HCT116 (cell line): Measurements from ENCODE around the gene CYB5R3. TPM values are rescaled to one million over a fixed set of nuclear protein-coding genes. Genes with fewer than 3 reads are reported as not detected.

Experiments used
- ATAC-seq: fragments of 200-7000 bp; cut with Tn5 transposase; 2 replicates; pipeline ENCODE4 v1.9.1; 2020; ENCODE audit warnings: mild to moderate bottlenecking, moderate library complexity
- BruUV-seq: library from RNA; stranded (reverse); fragments of 400-500 nt; replicated peaks from 2 replicates; lab custom pipeline; 2021; lab: Mats Ljungman, UMichigan
- CTCF ChIA-PET: fragments of 300-600 bp; sonication (Branson Sonifier 250); formaldehyde crosslinking; loops from one replicate; lab custom pipeline; 2021; ENCODE audit warnings: antibody characterized with exemption; lab: Charles Lee
- POLR2A ChIA-PET: fragments of 300-600, 350-600 bp; sonication (Branson Sonifier 250); formaldehyde crosslinking; loops from one replicate; lab custom pipeline; 2021; ENCODE audit warnings: antibody characterized with exemption; lab: Charles Lee
- RAD21 ChIA-PET, 2 experiments: fragments of 300-600 bp; sonication (Branson Sonifier 250); formaldehyde crosslinking; loops; one replicate each; lab custom pipeline; 2023; ENCODE audit warnings: low total read pairs in 2 of 2; ENCODE audit not compliant: uncharacterized antibody in 2 of 2, unreplicated experiment in 2 of 2, low non-redundant PET in 1 of 2; lab: Charles Lee
- DNase-seq: peaks from one replicate; pipeline ENCODE4 v3.0.0-alpha.2; 2010; ENCODE audit warnings: low read depth, low spot score
- H2AFZ ChIP-seq: fragments of 200-600 bp; shearing (Covaris generic), sonication (generic); 2 replicates; pipeline ENCODE4 v1.6.1; 2017; ENCODE audit warnings: low read depth, mixed run types, mixed read lengths, antibody characterized with exemption, low read length; ENCODE audit not compliant: poor library complexity, severe bottlenecking
- H3K27ac ChIP-seq: 2 replicates; pipeline ENCODE4 v1.5.1; 2012; ENCODE audit warnings: low read depth, low read length
- H3K27me3 ChIP-seq: fragments of 200-600 bp; sonication (generic); 2 replicates; pipeline ENCODE4 v1.6.1; 2016; ENCODE audit warnings: mixed run types, low read length, mixed read lengths; ENCODE audit not compliant: insufficient read depth
- H3K36me3 ChIP-seq, 2 experiments: fragments of 200-500 bp in 1 of 2; fragments of 200-600 bp in 1 of 2; sonication (Bioruptor generic) in 1 of 2; sonication (generic) in 1 of 2; 2 replicates each; pipeline versions ENCODE4 v1.5.1 to v1.6.1; 2014 to 2016; ENCODE audit warnings: low read length in 2 of 2, inconsistent platforms in 1 of 2, mixed read lengths in 1 of 2, mixed run types in 1 of 2; ENCODE audit not compliant: insufficient read depth in 2 of 2, control insufficient read depth in 1 of 2
- H3K4me1 ChIP-seq, 2 experiments: fragments of 200-600 bp in 1 of 2; sonication (generic) in 1 of 2; 2 replicates each; pipeline versions ENCODE4 v1.5.1 to v1.6.1; 2012 to 2017; ENCODE audit warnings: low read length in 2 of 2, inconsistent platforms in 1 of 2, mild to moderate bottlenecking in 1 of 2, mixed read lengths in 1 of 2, mixed run types in 1 of 2, moderate library complexity in 1 of 2; ENCODE audit not compliant: insufficient read depth in 2 of 2, control insufficient read depth in 1 of 2
- H3K4me2 ChIP-seq: fragments of 200-600 bp; sonication (generic); 2 replicates; pipeline ENCODE4 v1.6.1; 2017; ENCODE audit warnings: mixed run types, low read length, mixed read lengths
- H3K4me3 ChIP-seq, 2 experiments: fragments of 200-600 bp in 1 of 2; sonication (generic) in 1 of 2; replicated peaks in 1 of 2; 2 replicates each; pipeline ENCODE4 v1.5.1; 2011 to 2016; ENCODE audit warnings: low read length in 2 of 2, control low read depth in 1 of 2, low read depth in 1 of 2, mild to moderate bottlenecking in 1 of 2, mixed read lengths in 1 of 2, mixed run types in 1 of 2
- H3K79me2 ChIP-seq: fragments of 200-600 bp; sonication (generic); 2 replicates; pipeline ENCODE4 v1.6.1; 2017; ENCODE audit warnings: mild to moderate bottlenecking, mixed run types, low read length, moderate library complexity, mixed read lengths; ENCODE audit not compliant: insufficient read depth
- H3K9ac ChIP-seq: fragments of 200-600 bp; sonication (generic); 2 replicates; pipeline ENCODE4 v1.6.1; 2016; ENCODE audit warnings: low read length, mixed read lengths
- H3K9me2 ChIP-seq: fragments of 200-600 bp; sonication (generic), shearing (Covaris generic); 2 replicates; pipeline ENCODE4 v1.6.1; 2017; ENCODE audit warnings: mixed run types, mild to moderate bottlenecking, moderate library complexity; ENCODE audit not compliant: insufficient read depth
- H3K9me3 ChIP-seq, 2 experiments: fragments of 200-500 bp in 1 of 2; fragments of 200-600 bp in 1 of 2; sonication (Bioruptor generic) in 1 of 2; sonication (generic) in 1 of 2; 2 replicates each; pipeline ENCODE4 v1.6.1; 2014 to 2017; ENCODE audit warnings: low read length in 2 of 2, mixed read lengths in 2 of 2, inconsistent platforms in 1 of 2, low read depth in 1 of 2, mild to moderate bottlenecking in 1 of 2, mixed run types in 1 of 2, moderate library complexity in 1 of 2; ENCODE audit not compliant: control insufficient read depth in 1 of 2, insufficient read depth in 1 of 2
- H4K20me1 ChIP-seq: fragments of 200-600 bp; sonication (generic), shearing (Covaris generic); 2 replicates; pipeline ENCODE4 v1.6.1; 2017; ENCODE audit warnings: mixed run types, mild to moderate bottlenecking, moderate library complexity; ENCODE audit not compliant: insufficient read depth
- CEBPB ChIP-seq: IDR thresholded peaks from 2 replicates; pipeline ENCODE4 v1.6.1; 2012; ENCODE audit warnings: low read depth
- EZH2 ChIP-seq: fragments of 200-600 bp; sonication (generic); IDR thresholded peaks from 2 replicates; pipeline ENCODE4 v1.6.1; 2017; ENCODE audit warnings: antibody characterized with exemption, mixed run types
- EZH2phosphoT487 ChIP-seq: fragments of 200-600 bp; IDR thresholded peaks from 2 replicates; pipeline ENCODE4 v1.6.1; 2018; ENCODE audit warnings: antibody characterized with exemption, borderline replicate concordance
- JUND ChIP-seq: IDR thresholded peaks from 2 replicates; pipeline ENCODE4 v1.6.1; 2012
- MAX ChIP-seq: IDR thresholded peaks from 2 replicates; pipeline ENCODE4 v1.6.1; 2012
- POLR2AphosphoS5 ChIP-seq: IDR thresholded peaks from 2 replicates; pipeline ENCODE4 v1.6.1; 2011; ENCODE audit warnings: mild to moderate bottlenecking, low read depth, low read length, moderate library complexity
- RAD21 ChIP-seq: IDR thresholded peaks from 2 replicates; pipeline ENCODE4 v1.6.1; 2012; ENCODE audit warnings: low read depth, mild to moderate bottlenecking
- REST ChIP-seq: IDR thresholded peaks from 2 replicates; pipeline ENCODE4 v1.6.1; 2012; ENCODE audit warnings: low read depth
- SIN3A ChIP-seq: IDR thresholded peaks from 2 replicates; pipeline ENCODE4 v1.6.1; 2012; ENCODE audit warnings: low read depth
- SP1 ChIP-seq: IDR thresholded peaks from 2 replicates; pipeline ENCODE4 v1.6.1; 2012; ENCODE audit warnings: low read depth
- SRF ChIP-seq: IDR thresholded peaks from 2 replicates; pipeline ENCODE4 v1.6.1; 2012; ENCODE audit warnings: low read depth
- ZBTB33 ChIP-seq: IDR thresholded peaks from 2 replicates; pipeline ENCODE4 v1.6.1; 2011; ENCODE audit warnings: mild to moderate bottlenecking, low read length, moderate library complexity; ENCODE audit not compliant: insufficient replicate concordance; ENCODE audit errors: extremely low read depth
- intact Hi-C: fragments of 100-400 bp; cut with micrococcal nuclease; formaldehyde crosslinking; loops from 2 replicates; pipeline ENCODE4 v1.10.0; 2022
- total RNA-seq: library from RNA; stranded (reverse); gene quantifications from one replicate; pipeline ENCODE4 v1.2.1, GENCODE V29; 2021; ENCODE audit not compliant: unreplicated experiment

The CYB5R3 gene
- total RNA-seq, 1 experiment from 2014 or later = 127 TPM

GRCh38 chr22:42645341-42645937, 3.8 kb downstream of the CYB5R3 start:
- Histone ChIP-seq H3K27ac (no peak overlapping the region), H2AFZ (no peak overlapping the region), H3K4me2 (no peak overlapping the region), H4K20me1 (no peaks in the 10 kb centered on the region), H3K36me3 (no peaks in the 10 kb centered on the region), H3K27me3 (no peaks in the 10 kb centered on the region), H3K9ac (no peak overlapping the region), H3K79me2 (peaks cover 79% of the 10 kb centered on the region), H3K4me3 (no peak overlapping the region), H3K4me1 (peaks cover 5 to 22% of the 10 kb centered on the region in 2 experiments; a peak in 3 of 4 replicates), H3K9me2 (no peaks in the 10 kb centered on the region), H3K9me3 (no peaks in the 10 kb centered on the region)
- BruUV-seq = no TSS peak
- POLR2A ChIA-PET = no interaction called here
- CTCF ChIA-PET = interaction anchor here (1.1 kb wide), 1 partner anchor 25 kb away, joined by 4 read pairs; no protein-coding TSS in a partner anchor
- TF ChIP-seq RAD21 = no peak
- TF ChIP-seq REST = no peak
- TF ChIP-seq SRF = no peak
- TF ChIP-seq EZH2 = no peak
- TF ChIP-seq SIN3A = no peak
- TF ChIP-seq POLR2AphosphoS5 = no peak
- TF ChIP-seq EZH2phosphoT487 = no peak
- TF ChIP-seq SP1 = no peak
- no peak for TF ChIP-seq MAX
- no peak for TF ChIP-seq JUND
- TF ChIP-seq ZBTB33 = no peak
- TF ChIP-seq CEBPB = no peak
- intact Hi-C loops = no loop called here
- RAD21 ChIA-PET = no interaction called here
- DNase-seq (no peak), ATAC-seq (no peak)
